ENCODE measurements around the gene SPAG16.

DNA sequence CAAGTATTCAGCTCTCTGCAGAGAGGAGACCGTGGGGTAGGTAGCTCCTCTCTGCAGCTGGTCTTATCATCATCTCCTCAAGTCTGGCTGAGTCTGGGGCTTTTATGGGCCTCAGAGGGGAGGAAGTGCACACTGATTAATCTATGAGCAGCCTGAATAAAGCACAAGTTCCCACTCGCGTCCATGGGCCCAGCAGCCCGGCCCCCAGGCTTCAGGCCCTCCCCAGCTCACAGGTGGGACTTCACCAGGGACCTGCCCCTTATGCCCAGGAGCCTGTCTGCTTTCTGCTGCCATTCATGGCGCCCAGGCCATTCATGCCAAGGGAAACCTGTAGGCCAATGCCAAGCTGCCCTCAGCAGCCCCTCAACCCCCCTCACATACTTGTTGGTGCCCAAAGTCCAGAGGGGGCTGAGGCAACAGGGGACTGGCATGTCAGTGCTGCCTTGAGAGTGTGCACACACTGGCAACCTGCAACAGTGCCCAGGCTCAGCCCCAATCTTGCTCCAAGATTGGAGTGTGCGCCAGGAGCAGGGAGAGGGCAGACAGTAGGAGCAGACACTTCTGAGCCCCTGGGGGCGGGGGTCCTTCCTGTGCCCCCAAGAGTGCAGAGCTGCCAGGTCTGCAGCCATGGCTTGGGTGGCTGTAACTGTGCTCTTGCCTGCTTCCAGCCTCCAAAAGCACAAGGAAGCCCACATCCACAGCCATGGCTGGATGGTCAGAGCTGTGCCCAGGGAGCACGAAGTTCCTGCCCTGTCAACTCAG, 751.0 kb downstream of the SPAG16 start:
- TF ChIP-seq, protein P1, sequence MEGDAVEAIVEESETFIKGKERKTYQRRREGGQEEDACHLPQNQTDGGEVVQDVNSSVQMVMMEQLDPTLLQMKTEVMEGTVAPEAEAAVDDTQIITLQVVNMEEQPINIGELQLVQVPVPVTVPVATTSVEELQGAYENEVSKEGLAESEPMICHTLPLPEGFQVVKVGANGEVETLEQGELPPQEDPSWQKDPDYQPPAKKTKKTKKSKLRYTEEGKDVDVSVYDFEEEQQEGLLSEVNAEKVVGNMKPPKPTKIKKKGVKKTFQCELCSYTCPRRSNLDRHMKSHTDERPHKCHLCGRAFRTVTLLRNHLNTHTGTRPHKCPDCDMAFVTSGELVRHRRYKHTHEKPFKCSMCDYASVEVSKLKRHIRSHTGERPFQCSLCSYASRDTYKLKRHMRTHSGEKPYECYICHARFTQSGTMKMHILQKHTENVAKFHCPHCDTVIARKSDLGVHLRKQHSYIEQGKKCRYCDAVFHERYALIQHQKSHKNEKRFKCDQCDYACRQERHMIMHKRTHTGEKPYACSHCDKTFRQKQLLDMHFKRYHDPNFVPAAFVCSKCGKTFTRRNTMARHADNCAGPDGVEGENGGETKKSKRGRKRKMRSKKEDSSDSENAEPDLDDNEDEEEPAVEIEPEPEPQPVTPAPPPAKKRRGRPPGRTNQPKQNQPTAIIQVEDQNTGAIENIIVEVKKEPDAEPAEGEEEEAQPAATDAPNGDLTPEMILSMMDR (conservative IDR thresholded peaks at IDR 0.05; ENCODE audit: low read length), result no peak
- TF ChIP-seq EZH2phosphoT487 (IDR thresholded peaks at IDR 0.05; ENCODE audit: borderline replicate concordance), result no peak
